ENCODE results near the gene CCNB1IP1. TPM values are rescaled to one million over a fixed set of nuclear protein-coding genes. Genes with fewer than 3 reads are reported as not detected.
"Not testable (repeated sequence)": the region's sequence is repeated elsewhere in the genome, so short reads cannot be mapped to it uniquely, and the experiment has no call there.

Gene CCNB1IP1
- polyA plus RNA-seq, 1 of the 3 experiments (the other 2 are of a cell fraction) = 35.4 TPM

- ChIA-PET CTCF (no interaction called here), POLR2A (no interaction called here)
- WGBS (ENCODE audit: low lambda C conversion rate) = 85% methylated on average over 2 of the region's 2 CpGs
Measured at GRCh38 chr14:20274062-20274461, 59.0 kb downstream of the CCNB1IP1 start.

GRCh38 chr14:20264361-20264760 is 68.7 kb downstream of the CCNB1IP1 start:
- POLR2A ChIA-PET; H3K9ac ChIP-seq; H3K9me3 ChIP-seq; H3K27ac ChIP-seq (ENCODE audit: low read depth in 2 of 2, low read length in 1 of 2); DNase-seq; H3K27me3 ChIP-seq (ENCODE audit: insufficient read depth); H3K4me3 ChIP-seq (ENCODE audit: low read depth in 2 of 2, low read length in 1 of 2); CTCF ChIA-PET; H3F3A ChIP-seq (replicated peaks; ENCODE audit: insufficient read depth); H3K79me2 ChIP-seq (ENCODE audit: insufficient read depth); H4K20me1 ChIP-seq (ENCODE audit: insufficient read depth); H3K4me2 ChIP-seq; H3K36me3 ChIP-seq (replicated peaks in 1 of 2; ENCODE audit: control insufficient read depth in 1 of 2, insufficient read depth in 2 of 2, low read length in 1 of 2); H2AFZ ChIP-seq (ENCODE audit: low read depth); H3K4me1 ChIP-seq (ENCODE audit: control insufficient read depth in 1 of 2, insufficient read depth in 2 of 2, low read depth in 1 of 2, low read length in 1 of 2); H3K9me2 ChIP-seq: not testable (repeated sequence)
- 63% methylated on average over 5 of the region's 5 CpGs for WGBS (ENCODE audit: low lambda C conversion rate)

More at GRCh38 chr14:20274062-20274461, 59.0 kb downstream of the CCNB1IP1 start:
- no peaks in the 10 kb centered on the region for H3K79me2 ChIP-seq (ENCODE audit: insufficient read depth)
- H3K4me2 ChIP-seq = no peak overlapping the region
- 0 out of 2 replicates have a peak, but pooled peaks cover 5% of the 10 kb centered on the region for H3K9me2 ChIP-seq
- TF ChIP-seq ELF1 (IDR thresholded peaks at IDR 0.05) = no peak
- no peak for TF ChIP-seq REST (IDR thresholded peaks at IDR 0.05; ENCODE audit: low read depth, low read length)
- TF ChIP-seq NRF1 (IDR thresholded peaks at IDR 0.05; ENCODE audit: low read depth, low read length) = no peak
- TF ChIP-seq TAF1 (IDR thresholded peaks at IDR 0.05; ENCODE audit: borderline replicate concordance, low read depth, low read length) = no peak
- TF ChIP-seq MXI1 (IDR thresholded peaks at IDR 0.05; ENCODE audit: low read depth, low read length) = no peak
- no peak for TF ChIP-seq YY1 (IDR thresholded peaks at IDR 0.05; ENCODE audit: low read depth)
- TF ChIP-seq JUND (IDR thresholded peaks at IDR 0.05) = no peak
- TF ChIP-seq GATA2 (CRISPR knock-in tag; IDR thresholded peaks at IDR 0.05) = no peak
- TF ChIP-seq IRF3 (IDR thresholded peaks at IDR 0.05; ENCODE audit: low read depth, low read length) = no peak
- TF ChIP-seq FOXJ3 (CRISPR knock-in tag; IDR thresholded peaks at IDR 0.05) = no peak
- TF ChIP-seq POLR2AphosphoS5 (IDR thresholded peaks at IDR 0.05; ENCODE audit: low read depth, low read length) = no peak
- no peak for TF ChIP-seq MAX (IDR thresholded peaks at IDR 0.05; ENCODE audit: low read depth)
- no peak for TF ChIP-seq RCOR1 (IDR thresholded peaks at IDR 0.05; ENCODE audit: low read length)
- TF ChIP-seq USF2 (IDR thresholded peaks at IDR 0.05; ENCODE audit: borderline replicate concordance, low read depth, low read length) = no peak
- TF ChIP-seq CHD2 (IDR thresholded peaks at IDR 0.05; ENCODE audit: low read length, partially characterized antibody) = no peak
- TF ChIP-seq FOSL2 (IDR thresholded peaks at IDR 0.05; ENCODE audit: borderline replicate concordance, low read depth) = no peak
- no peak for TF ChIP-seq FOXM1 (IDR thresholded peaks at IDR 0.05; ENCODE audit: low read depth)
- TF ChIP-seq TCF12 (IDR thresholded peaks at IDR 0.05) = no peak
- TF ChIP-seq, protein P1, sequence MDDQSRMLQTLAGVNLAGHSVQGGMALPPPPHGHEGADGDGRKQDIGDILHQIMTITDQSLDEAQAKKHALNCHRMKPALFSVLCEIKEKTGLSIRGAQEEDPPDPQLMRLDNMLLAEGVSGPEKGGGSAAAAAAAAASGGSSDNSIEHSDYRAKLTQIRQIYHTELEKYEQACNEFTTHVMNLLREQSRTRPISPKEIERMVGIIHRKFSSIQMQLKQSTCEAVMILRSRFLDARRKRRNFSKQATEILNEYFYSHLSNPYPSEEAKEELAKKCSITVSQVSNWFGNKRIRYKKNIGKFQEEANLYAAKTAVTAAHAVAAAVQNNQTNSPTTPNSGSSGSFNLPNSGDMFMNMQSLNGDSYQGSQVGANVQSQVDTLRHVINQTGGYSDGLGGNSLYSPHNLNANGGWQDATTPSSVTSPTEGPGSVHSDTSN (IDR thresholded peaks at IDR 0.05) = no peak
- H3K27me3 ChIP-seq (ENCODE audit: insufficient read depth) = no peaks in the 10 kb centered on the region
- no peaks in the 10 kb centered on the region for H4K20me1 ChIP-seq (ENCODE audit: insufficient read depth)
- peaks cover 0 to 2% of the 10 kb centered on the region in 2 experiments; a peak in 1 of 4 replicates for H3K4me1 ChIP-seq (ENCODE audit: control insufficient read depth in 1 of 2, insufficient read depth in 2 of 2, low read depth in 1 of 2, low read length in 1 of 2)
- no peak overlapping the region for H3K9ac ChIP-seq
- no peak overlapping the region for H3K4me3 ChIP-seq (ENCODE audit: low read depth in 2 of 2, low read length in 1 of 2)
- no peaks in the 10 kb centered on the region for H3K36me3 ChIP-seq (replicated peaks in 1 of 2; ENCODE audit: control insufficient read depth in 1 of 2, insufficient read depth in 2 of 2, low read length in 1 of 2)
- DNase-seq = no peak
- H3K9me3 ChIP-seq = 0 out of 2 replicates have a peak, but pooled peaks cover 9% of the 10 kb centered on the region
- no peak overlapping the region for H2AFZ ChIP-seq (ENCODE audit: low read depth)
- no peak overlapping the region for H3K27ac ChIP-seq (ENCODE audit: low read depth in 2 of 2, low read length in 1 of 2)
- no peaks in the 10 kb centered on the region for H3F3A ChIP-seq (replicated peaks; ENCODE audit: insufficient read depth)
